ENCODE results near the gene PPP4R4. TPM values are rescaled to one million over a fixed set of nuclear protein-coding genes. Genes with fewer than 3 reads are reported as not detected.

The PPP4R4 gene
- total and polyA plus RNA-seq, 2 of the 4 experiments (the other 2 are of a cell fraction) = 0.17 to 0.36 TPM

DNA sequence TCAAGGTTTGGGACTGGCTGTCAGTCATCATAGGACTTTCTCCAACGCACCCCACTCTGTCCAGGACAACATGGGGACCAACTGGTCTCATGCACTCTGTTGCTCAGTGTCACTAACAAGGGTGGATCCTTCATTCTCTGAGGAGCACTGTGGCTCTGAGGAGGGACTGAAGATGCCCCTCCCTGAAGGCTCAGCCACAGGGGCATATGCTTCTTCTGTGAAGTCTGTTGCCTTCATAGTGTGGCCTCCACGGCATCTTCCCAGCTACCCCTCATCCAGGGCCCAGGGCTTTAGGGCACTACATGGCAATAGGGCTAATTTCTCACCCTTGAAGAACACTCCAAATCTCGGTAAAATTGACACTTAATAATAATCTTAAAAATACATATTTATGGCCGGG lies 30.4 kb upstream of the PPP4R4 start:
- H3K56ac ChIP-seq (ENCODE audit: extremely low read depth, insufficient read depth, low read length) = no peak overlapping the region
- no peak overlapping the region for H2AK9ac ChIP-seq (replicated peaks; ENCODE audit: low read depth, low read length, poor library complexity)
- DNase-seq = no peak
- BruUV-seq (replicated peaks) = no TSS peak
- H4K20me1 ChIP-seq (ENCODE audit: insufficient read depth, low read length) = no peaks in the 10 kb centered on the region
- no peak overlapping the region for H2BK5ac ChIP-seq (ENCODE audit: low read depth, low read length, poor library complexity, severe bottlenecking)
- no peak overlapping the region for H3K4me3 ChIP-seq (ENCODE audit: insufficient read depth, low read depth, low read length)
- in situ Hi-C loops (cut with MboI; ENCODE audit: low sequenced_read_pairs) = no loop called here
- H2BK20ac ChIP-seq (ENCODE audit: low read depth, low read length) = no peak overlapping the region
- H3K23ac ChIP-seq (ENCODE audit: low read depth, low read length) = no peak overlapping the region
- intact Hi-C loops (cut with micrococcal nuclease) = no loop called here
- ChIA-PET POLR2A (ENCODE audit: unreplicated experiment) (no interaction called here), CTCF (interaction anchor here (1.3 kb wide), 1 partner anchor 12 kb away, joined by 4 read pairs; no protein-coding TSS in a partner anchor)
- no peak overlapping the region for H2AFZ ChIP-seq (replicated peaks; ENCODE audit: low read length, poor library complexity)
- H4K91ac ChIP-seq (ENCODE audit: insufficient read depth, low read depth, low read length) = no peak overlapping the region
- peaks cover 10% of the 10 kb centered on the region for H3K27me3 ChIP-seq (ENCODE audit: control insufficient read depth, insufficient read depth, low read length)
- H2AK5ac ChIP-seq (ENCODE audit: low read depth, low read length) = no peak overlapping the region
- WGBS, 2 experiments (ENCODE audit: extremely low coverage in 2 of 2, insufficient read length in 1 of 2) = no CpG with 5 or more reads among the region's 4 CpGs
- no peak overlapping the region for H2BK120ac ChIP-seq (ENCODE audit: low read depth, low read length)
- no peak overlapping the region for H2BK15ac ChIP-seq (ENCODE audit: low read depth, low read length)
- H3K9ac ChIP-seq (ENCODE audit: low read depth, low read length) = no peak overlapping the region
- no peak overlapping the region for H3K4me2 ChIP-seq (ENCODE audit: low read depth, low read length)
- no peak overlapping the region for H3K27ac ChIP-seq (ENCODE audit: insufficient read depth, low read length)
- H3K14ac ChIP-seq (replicated peaks; ENCODE audit: low read depth, low read length) = no peak overlapping the region
- no peak for ATAC-seq (ENCODE audit: low read depth)
- H4K5ac ChIP-seq (ENCODE audit: low read depth, low read length) = no peak overlapping the region
- no peaks in the 10 kb centered on the region for H3K9me1 ChIP-seq (ENCODE audit: insufficient read depth, low read length)
- H3K4me1 ChIP-seq (ENCODE audit: control insufficient read depth, insufficient read depth, low read length) = no peaks in the 10 kb centered on the region
- H3K36me3 ChIP-seq (ENCODE audit: control insufficient read depth, insufficient read depth, low read length) = no peaks in the 10 kb centered on the region
- no peak overlapping the region for H4K8ac ChIP-seq (ENCODE audit: low read depth in 2 of 2, low read length in 2 of 2)
- H3K79me1 ChIP-seq (ENCODE audit: low read depth in 1 of 2, low read length in 2 of 2) = no peaks in the 10 kb centered on the region
- TF ChIP-seq, protein P1, sequence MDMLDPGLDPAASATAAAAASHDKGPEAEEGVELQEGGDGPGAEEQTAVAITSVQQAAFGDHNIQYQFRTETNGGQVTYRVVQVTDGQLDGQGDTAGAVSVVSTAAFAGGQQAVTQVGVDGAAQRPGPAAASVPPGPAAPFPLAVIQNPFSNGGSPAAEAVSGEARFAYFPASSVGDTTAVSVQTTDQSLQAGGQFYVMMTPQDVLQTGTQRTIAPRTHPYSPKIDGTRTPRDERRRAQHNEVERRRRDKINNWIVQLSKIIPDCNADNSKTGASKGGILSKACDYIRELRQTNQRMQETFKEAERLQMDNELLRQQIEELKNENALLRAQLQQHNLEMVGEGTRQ (IDR thresholded peaks at IDR 0.05; ENCODE audit: low read depth, low read length) = no peak
- TF ChIP-seq MAZ (IDR thresholded peaks at IDR 0.05; ENCODE audit: borderline replicate concordance, low read depth, low read length) (no peak), CHD1 (IDR thresholded peaks at IDR 0.05; ENCODE audit: low read depth, low read length) (no peak), SMC3 (IDR thresholded peaks at IDR 0.05; ENCODE audit: low read depth, low read length) (no peak), CEBPB (IDR thresholded peaks at IDR 0.05; ENCODE audit: low read depth, low read length) (no peak), RAD21 (IDR thresholded peaks at IDR 0.05; ENCODE audit: low read length) (no peak), FOS (IDR thresholded peaks at IDR 0.05; ENCODE audit: low read depth, low read length) (no peak), MXI1 (IDR thresholded peaks at IDR 0.05; ENCODE audit: borderline replicate concordance, low read depth, low read length) (no peak)
- TF ChIP-seq, protein P2, sequence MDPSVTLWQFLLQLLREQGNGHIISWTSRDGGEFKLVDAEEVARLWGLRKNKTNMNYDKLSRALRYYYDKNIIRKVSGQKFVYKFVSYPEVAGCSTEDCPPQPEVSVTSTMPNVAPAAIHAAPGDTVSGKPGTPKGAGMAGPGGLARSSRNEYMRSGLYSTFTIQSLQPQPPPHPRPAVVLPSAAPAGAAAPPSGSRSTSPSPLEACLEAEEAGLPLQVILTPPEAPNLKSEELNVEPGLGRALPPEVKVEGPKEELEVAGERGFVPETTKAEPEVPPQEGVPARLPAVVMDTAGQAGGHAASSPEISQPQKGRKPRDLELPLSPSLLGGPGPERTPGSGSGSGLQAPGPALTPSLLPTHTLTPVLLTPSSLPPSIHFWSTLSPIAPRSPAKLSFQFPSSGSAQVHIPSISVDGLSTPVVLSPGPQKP (IDR thresholded peaks at IDR 0.05; ENCODE audit: borderline replicate concordance, low read depth, low read length) = no peak
- no peaks in the 10 kb centered on the region for H3K9me3 ChIP-seq (ENCODE audit: control insufficient read depth, insufficient read depth, low read length)
- dilution Hi-C loops (cut with HindIII; ENCODE audit: low sequenced_read_pairs, unreplicated experiment) = no loop called here
- H3K4ac ChIP-seq (ENCODE audit: low read depth, low read length) = no peak overlapping the region
- no peak overlapping the region for H3K18ac ChIP-seq (ENCODE audit: low read depth, low read length)

Data from IMR-90 (cell line).